A673 (cell line): ENCODE measurements around the gene OR56A4.

Experiments
- EZH2 ChIP-seq: fragments of 200-600 bp; sonication (generic); IDR thresholded peaks from 2 replicates; pipeline ENCODE4 v1.6.1; 2017; ENCODE audit warnings: borderline replicate concordance, low read depth, mild to moderate bottlenecking, mixed read lengths, antibody characterized with exemption, low read length; ENCODE audit not compliant: poor library complexity, severe bottlenecking
- TF ChIP-seq, protein P1 (sequence below): fragments of 300-800, 200-600 bp; sonication (generic); conservative IDR thresholded peaks from 2 replicates; pipeline ENCODE4 v1.5.1; 2017; ENCODE audit warnings: low read depth, mild to moderate bottlenecking, antibody characterized with exemption, low read length, moderate library complexity, mixed read lengths

GRCh38 chr11:5973530-5973929, 33.2 kb downstream of the OR56A4 start:
- TF ChIP-seq, protein P1, sequence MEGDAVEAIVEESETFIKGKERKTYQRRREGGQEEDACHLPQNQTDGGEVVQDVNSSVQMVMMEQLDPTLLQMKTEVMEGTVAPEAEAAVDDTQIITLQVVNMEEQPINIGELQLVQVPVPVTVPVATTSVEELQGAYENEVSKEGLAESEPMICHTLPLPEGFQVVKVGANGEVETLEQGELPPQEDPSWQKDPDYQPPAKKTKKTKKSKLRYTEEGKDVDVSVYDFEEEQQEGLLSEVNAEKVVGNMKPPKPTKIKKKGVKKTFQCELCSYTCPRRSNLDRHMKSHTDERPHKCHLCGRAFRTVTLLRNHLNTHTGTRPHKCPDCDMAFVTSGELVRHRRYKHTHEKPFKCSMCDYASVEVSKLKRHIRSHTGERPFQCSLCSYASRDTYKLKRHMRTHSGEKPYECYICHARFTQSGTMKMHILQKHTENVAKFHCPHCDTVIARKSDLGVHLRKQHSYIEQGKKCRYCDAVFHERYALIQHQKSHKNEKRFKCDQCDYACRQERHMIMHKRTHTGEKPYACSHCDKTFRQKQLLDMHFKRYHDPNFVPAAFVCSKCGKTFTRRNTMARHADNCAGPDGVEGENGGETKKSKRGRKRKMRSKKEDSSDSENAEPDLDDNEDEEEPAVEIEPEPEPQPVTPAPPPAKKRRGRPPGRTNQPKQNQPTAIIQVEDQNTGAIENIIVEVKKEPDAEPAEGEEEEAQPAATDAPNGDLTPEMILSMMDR: no peak
- TF ChIP-seq EZH2: no peak
